ENCODE results near the gene CPT1B.

GRCh38 chr22:50547263-50547985 is 30.8 kb downstream of the CPT1B start:
- TF ChIP-seq EZH2 (IDR thresholded peaks at IDR 0.05; ENCODE audit: borderline replicate concordance, low read depth, low read length, severe bottlenecking) (no peak), CTCF (IDR thresholded peaks at IDR 0.05; ENCODE audit: borderline replicate concordance, extremely low read depth, low read length, poor library complexity, severe bottlenecking) (no peak)

Data from DND-41 (cell line).